Measurements from ENCODE around the gene LRP1-AS. TPM values are rescaled to one million over a fixed set of nuclear protein-coding genes. Genes with fewer than 3 reads are reported as not detected.

The LRP1-AS gene
- total and polyA plus RNA-seq, 10 of the 15 experiments (the other 5 are each of a cell fraction or from before 2014, with no cell fraction given): not detected

GRCh38 chr12:57177354-57177753, 29.9 kb upstream of the LRP1-AS start (continued):
- TF ChIP-seq BMI1 (IDR thresholded peaks at IDR 0.05; ENCODE audit: borderline replicate concordance): no peak
- TF ChIP-seq, protein P1, sequence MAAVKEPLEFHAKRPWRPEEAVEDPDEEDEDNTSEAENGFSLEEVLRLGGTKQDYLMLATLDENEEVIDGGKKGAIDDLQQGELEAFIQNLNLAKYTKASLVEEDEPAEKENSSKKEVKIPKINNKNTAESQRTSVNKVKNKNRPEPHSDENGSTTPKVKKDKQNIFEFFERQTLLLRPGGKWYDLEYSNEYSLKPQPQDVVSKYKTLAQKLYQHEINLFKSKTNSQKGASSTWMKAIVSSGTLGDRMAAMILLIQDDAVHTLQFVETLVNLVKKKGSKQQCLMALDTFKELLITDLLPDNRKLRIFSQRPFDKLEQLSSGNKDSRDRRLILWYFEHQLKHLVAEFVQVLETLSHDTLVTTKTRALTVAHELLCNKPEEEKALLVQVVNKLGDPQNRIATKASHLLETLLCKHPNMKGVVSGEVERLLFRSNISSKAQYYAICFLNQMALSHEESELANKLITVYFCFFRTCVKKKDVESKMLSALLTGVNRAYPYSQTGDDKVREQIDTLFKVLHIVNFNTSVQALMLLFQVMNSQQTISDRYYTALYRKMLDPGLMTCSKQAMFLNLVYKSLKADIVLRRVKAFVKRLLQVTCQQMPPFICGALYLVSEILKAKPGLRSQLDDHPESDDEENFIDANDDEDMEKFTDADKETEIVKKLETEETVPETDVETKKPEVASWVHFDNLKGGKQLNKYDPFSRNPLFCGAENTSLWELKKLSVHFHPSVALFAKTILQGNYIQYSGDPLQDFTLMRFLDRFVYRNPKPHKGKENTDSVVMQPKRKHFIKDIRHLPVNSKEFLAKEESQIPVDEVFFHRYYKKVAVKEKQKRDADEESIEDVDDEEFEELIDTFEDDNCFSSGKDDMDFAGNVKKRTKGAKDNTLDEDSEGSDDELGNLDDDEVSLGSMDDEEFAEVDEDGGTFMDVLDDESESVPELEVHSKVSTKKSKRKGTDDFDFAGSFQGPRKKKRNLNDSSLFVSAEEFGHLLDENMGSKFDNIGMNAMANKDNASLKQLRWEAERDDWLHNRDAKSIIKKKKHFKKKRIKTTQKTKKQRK (IDR thresholded peaks at IDR 0.05; ENCODE audit: low read depth, low read length): no peak
- no peak for TF ChIP-seq RELA (IDR thresholded peaks at IDR 0.05; ENCODE audit: borderline replicate concordance, partially characterized antibody)
- TF ChIP-seq E2F8 (IDR thresholded peaks at IDR 0.05; ENCODE audit: low read depth, partially characterized antibody): no peak
- TF ChIP-seq, protein P2, sequence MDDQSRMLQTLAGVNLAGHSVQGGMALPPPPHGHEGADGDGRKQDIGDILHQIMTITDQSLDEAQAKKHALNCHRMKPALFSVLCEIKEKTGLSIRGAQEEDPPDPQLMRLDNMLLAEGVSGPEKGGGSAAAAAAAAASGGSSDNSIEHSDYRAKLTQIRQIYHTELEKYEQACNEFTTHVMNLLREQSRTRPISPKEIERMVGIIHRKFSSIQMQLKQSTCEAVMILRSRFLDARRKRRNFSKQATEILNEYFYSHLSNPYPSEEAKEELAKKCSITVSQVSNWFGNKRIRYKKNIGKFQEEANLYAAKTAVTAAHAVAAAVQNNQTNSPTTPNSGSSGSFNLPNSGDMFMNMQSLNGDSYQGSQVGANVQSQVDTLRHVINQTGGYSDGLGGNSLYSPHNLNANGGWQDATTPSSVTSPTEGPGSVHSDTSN (IDR thresholded peaks at IDR 0.05; ENCODE audit: insufficient replicate concordance, low read depth, low read length): no peak
- no peak for TF ChIP-seq GABPA (IDR thresholded peaks at IDR 0.05; ENCODE audit: low read depth)
- TF ChIP-seq KLF5 (IDR thresholded peaks at IDR 0.05; ENCODE audit: partially characterized antibody): no peak
- TF ChIP-seq, protein P3, sequence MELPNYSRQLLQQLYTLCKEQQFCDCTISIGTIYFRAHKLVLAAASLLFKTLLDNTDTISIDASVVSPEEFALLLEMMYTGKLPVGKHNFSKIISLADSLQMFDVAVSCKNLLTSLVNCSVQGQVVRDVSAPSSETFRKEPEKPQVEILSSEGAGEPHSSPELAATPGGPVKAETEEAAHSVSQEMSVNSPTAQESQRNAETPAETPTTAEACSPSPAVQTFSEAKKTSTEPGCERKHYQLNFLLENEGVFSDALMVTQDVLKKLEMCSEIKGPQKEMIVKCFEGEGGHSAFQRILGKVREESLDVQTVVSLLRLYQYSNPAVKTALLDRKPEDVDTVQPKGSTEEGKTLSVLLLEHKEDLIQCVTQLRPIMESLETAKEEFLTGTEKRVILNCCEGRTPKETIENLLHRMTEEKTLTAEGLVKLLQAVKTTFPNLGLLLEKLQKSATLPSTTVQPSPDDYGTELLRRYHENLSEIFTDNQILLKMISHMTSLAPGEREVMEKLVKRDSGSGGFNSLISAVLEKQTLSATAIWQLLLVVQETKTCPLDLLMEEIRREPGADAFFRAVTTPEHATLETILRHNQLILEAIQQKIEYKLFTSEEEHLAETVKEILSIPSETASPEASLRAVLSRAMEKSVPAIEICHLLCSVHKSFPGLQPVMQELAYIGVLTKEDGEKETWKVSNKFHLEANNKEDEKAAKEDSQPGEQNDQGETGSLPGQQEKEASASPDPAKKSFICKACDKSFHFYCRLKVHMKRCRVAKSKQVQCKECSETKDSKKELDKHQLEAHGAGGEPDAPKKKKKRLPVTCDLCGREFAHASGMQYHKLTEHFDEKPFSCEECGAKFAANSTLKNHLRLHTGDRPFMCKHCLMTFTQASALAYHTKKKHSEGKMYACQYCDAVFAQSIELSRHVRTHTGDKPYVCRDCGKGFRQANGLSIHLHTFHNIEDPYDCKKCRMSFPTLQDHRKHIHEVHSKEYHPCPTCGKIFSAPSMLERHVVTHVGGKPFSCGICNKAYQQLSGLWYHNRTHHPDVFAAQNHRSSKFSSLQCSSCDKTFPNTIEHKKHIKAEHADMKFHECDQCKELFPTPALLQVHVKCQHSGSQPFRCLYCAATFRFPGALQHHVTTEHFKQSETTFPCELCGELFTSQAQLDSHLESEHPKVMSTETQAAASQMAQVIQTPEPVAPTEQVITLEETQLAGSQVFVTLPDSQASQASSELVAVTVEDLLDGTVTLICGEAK (IDR thresholded peaks at IDR 0.05; ENCODE audit: borderline replicate concordance): no peak
- no peak for TF ChIP-seq TARDBP (IDR thresholded peaks at IDR 0.05; ENCODE audit: borderline replicate concordance)
- no peak for TF ChIP-seq RAD21 (IDR thresholded peaks at IDR 0.05; ENCODE audit: insufficient read depth, low read depth, low read length)
- TF ChIP-seq CREB1 (IDR thresholded peaks at IDR 0.05; ENCODE audit: low read depth): no peak
- no peak for TF ChIP-seq ZBTB4 (CRISPR knock-in tag; IDR thresholded peaks at IDR 0.05)
- TF ChIP-seq NFXL1 (IDR thresholded peaks at IDR 0.05; ENCODE audit: borderline replicate concordance): no peak

Measured in GM12878 (cell line).